SK-N-DZ (cell line): ENCODE measurements around the gene POU2AF1.
"Not testable (repeated sequence)": the region's sequence is repeated elsewhere in the genome, so short reads cannot be mapped to it uniquely, and the experiment has no call there.

Experiments
- DNase-seq: peaks from one replicate; pipeline ENCODE4 v3.0.0-alpha.2; 2015; ENCODE audit warnings: low spot score

Gene POU2AF1

DNA sequence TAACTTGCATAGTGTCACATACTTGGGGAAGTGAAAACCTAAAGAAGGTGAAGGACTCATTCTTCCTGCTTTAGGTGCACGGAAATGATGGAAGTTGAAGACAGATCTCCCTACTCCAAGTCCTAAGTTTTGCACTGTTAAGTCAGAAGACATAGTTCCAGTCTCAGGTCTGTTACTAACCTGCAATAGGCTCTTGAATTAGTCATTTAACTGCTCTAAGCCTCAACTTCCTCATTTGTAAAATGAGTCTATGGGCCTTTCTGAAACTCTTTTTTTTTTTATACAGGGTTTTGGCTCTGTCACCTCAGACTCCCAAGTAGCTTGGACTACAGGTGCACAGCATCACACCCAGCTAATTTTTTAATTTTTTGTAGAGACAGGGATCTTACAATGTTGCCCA lies 30.8 kb upstream of the POU2AF1 start:
- no peak for DNase-seq

DNA sequence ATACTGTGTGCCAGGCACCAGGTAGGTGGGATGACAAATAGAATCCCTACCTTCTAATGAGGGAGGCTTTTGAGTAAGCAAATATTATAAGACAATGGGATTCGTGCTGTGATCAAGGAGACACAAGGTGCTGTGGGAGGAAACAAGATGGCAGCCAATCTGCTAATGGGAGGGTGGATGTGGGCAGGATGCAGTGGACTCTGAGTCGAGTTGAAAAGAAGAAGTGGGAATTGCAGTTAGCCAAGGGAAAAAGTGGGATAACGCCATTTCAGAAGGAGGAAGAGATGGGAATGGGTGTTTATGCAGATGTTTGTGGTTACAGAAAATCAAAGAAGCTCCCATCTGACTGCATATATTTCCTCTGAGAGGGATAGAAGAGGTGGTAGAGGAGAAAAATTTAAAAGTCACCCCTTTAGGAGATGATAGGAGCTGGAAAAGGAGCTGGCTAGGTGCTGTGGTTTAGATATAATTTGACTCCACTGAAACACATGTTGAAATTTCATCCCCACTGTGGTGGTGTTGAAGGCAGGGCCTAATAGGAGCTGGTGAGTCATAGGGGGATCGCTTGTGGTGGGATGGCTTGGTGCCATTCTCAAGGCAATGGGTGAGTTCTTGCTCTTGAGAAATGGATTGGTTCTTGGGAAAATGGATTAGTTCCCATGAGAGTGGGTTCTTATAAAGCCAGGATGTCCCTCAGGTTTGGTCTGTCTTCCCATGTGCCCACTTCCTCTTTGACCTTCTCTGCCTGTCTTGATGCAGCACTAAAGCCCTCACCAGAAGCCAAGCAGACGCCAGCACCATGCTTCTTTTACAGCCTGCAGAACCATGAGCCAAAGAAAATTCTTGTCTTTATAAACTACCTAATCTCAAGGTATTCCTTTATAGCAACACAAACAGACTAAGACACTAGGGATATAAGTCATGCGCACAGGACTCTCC lies 30.0 kb upstream of the POU2AF1 start:
- DNase-seq: no peak

DNA sequence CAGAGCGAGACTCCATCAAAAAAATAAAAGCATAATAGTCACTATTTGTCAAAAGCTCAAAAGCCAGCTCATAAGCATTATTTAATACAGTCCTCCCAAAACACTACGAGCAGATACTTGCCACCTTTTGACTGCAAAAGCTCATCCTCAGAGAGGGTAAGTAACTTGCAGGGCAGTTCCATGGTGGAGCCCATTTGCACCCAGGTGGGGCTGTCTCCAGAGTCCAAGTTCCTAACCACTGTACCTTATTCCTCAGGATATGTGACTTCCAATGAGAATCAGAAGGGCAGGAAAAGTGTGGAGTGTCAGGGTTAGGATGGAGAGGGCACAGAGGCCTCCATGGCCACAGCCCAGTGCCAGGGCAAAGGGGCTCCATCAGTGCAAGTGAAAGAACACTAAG lies 28.6 kb upstream of the POU2AF1 start:
- no peak for DNase-seq

DNA sequence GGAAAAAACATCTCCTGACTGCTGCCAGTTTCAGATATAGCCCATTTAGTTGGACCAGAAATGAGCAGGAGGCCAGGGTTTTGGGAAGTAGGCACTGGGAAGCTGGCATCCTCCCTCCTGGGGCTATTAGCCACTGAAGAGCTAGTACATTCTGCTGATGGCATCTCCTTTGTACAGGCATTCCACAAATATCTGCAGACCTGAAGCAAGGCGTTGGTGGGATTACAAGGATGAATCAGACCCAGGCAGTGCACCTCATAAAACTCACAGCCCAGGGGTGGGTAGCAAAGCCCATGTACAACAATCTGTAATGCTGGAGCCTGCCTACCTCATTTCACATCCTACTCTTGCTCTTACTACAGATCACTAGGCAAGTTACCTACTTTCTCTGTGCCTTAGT lies 27.5 kb upstream of the POU2AF1 start:
- DNase-seq: no peak

DNA sequence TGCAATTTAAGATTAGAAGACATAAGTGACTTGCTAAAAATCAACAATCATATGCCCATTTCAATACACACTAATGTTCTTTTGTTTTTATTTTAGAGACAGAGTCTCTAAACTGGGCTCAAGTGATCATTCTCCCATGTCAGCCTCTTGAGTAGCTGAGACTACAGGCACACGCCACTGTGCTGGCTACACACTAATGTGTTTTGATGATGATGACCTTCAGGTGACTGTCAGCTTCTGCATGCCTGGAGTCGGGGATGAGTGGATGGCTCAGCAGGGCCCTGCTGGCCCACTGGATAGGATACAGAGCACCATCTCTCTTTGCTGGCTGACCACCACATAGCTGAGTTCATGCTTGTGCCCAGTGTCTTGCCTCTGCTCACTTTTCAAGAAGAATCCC lies 27.0 kb upstream of the POU2AF1 start:
- DNase-seq: no peak

DNA sequence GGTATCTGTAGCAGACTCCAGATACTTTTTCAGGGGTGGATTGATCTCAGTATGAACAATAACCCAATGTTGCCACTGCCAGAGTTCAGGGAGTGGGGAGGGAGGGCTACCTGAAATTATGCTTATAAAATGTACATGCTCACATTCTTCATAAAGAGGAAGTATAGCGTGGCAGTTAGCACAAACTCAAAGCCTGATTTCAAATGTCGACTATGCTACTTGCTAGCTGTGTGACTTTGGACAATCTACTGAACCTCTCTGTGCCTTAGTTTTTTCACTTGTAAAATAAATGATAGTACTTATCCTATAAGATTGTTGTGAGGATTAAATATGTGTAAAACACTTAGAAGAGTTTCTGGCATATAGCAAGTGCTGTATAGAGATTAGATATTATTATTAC lies 26.5 kb upstream of the POU2AF1 start:
- DNase-seq: no peak

DNA sequence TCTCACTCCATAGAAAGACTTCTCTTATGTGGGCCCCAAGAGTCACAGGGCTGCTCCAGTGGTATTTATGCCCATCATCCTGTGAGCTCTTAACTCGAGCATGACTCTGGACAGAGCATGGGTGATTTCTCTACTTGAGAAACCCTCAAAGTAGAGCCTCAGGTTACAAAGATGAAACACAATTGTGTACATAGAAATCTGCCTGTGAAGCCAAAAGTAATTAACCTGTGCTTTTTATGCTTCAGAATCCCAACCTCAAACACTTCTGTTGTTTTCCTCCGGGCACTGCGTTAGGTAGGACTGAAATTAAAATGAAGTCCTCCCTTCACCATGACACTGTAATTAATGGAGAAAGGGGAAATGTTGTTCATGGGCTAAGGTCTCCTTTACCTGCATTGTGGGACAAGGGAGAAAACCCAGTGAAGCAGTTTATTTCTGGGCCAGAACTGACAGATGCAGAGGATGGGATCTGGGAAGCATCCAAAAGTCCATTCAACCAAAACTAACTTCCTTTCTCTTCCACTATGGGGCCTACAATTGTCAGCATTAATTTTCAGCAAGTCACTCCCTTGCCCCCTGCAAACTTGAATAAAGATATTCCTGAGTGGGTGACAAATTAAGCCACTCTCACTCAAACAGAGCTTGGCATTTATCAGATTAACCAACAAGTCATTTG lies 24.1 kb upstream of the POU2AF1 start:
- no peak for DNase-seq

DNA sequence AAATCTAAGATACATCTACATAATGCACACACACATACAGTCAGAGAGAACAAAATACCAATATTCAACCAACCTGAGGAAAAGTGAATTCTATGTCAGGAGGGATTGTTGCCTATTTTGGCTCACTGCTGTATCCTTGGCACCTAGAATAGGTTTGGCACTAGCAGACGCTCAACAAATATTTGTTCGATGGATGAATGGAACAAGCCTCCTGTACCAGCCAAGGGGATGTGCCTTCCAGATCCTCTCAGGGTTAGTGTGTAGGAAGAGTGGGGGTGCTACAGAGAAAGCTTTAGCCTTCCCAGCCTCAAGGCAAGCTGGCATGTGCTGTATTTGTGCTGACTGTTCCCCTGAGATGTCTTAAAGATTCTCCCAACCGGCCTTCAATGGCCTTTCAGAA lies 23.3 kb upstream of the POU2AF1 start:
- no peak for DNase-seq

DNA sequence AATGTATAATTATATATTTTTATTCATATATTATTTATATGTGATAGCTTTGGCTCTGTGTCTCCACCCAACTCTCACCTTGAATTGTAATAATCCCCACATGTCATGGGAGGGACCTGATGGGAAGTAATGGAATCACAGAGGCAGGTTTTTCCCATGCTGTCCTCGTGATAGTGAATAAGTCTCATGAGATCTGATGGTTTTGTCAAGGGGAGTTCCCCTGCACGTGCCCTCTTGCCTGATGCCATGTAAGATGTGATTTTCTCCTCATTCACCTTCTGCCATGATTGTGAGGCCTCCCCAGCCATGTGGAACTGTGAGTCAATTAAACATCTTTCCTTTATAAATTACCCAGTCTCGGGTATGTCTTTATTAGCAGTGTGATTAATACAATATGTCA lies 22.9 kb upstream of the POU2AF1 start:
- not testable (repeated sequence) for DNase-seq

DNA sequence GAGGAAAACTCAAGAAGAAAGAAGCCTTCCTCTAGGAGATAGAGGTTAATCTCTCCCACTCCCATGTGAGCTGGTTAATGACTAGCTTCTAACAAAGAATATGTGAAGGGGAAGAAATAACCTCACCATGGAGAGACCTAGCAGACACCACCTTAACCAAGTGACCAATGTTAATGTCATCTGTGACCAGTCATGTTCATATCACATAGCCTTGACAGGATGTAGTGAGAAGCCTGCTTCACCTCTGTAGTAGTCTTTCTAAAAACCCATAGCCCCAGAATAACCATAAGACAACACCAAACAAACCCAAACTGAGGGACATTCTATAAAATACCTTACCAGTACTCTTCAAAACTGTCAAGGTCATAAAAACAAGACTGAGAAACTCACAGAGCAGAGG lies 21.5 kb upstream of the POU2AF1 start:
- DNase-seq: no peak

DNA sequence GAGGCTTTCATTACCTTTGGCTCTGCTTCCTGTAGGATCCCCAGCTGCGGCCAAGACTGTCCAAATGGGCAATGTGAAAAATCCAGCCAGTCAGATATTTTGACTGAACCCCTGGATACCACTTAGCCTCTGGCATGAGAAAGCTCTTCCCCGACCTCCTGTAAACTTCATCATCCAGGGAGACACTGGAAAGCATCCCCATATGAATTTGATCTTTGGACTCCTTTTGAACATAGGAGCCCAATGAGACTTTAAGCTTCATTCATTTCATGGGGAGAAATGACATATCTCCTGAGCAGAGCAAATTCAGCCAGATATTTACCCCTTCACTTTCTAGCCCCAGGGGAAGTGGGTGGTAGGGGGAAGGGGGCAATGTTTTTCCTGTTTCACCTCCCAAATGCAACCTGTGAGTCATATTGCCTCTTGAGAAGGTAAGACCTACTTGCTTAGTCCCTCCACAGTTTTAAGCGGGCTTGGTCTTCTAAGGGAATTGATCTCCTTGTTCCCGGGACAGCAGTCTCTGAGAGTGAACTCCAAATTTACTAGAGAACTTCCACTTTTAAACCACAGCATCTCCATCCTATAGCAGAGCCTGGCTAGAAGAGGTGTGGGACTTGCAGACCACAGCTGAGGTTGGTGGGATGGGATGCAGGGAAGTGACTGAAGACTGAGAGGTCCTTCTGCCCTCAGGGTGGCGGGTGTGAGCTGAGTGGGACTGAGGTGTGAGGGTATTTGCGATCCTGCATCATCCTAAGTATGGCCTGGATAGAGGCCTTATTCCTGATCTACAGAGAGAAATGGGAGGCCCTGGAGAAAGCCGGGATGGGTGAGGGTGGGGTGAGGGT lies 20.3 kb upstream of the POU2AF1 start:
- no peak for DNase-seq

DNA sequence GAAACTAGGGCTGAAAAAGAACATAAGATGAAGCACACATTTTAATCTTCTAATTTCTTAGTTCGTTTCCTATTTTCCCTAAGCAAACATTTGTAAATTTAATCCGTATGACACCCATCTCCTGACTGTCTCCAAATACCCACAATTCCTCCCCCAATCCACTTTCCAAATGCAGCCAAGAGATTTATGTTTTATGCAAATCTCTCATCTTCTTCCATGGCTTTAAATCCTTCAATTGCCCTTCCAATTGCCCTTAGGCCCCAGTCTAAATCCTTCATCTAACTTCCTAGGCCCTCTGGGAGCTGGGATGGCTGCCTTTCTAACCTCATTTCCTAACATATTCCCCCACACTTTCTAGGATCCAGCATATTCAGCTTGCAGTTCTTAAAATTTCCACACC lies 18.0 kb upstream of the POU2AF1 start:
- no peak for DNase-seq

DNA sequence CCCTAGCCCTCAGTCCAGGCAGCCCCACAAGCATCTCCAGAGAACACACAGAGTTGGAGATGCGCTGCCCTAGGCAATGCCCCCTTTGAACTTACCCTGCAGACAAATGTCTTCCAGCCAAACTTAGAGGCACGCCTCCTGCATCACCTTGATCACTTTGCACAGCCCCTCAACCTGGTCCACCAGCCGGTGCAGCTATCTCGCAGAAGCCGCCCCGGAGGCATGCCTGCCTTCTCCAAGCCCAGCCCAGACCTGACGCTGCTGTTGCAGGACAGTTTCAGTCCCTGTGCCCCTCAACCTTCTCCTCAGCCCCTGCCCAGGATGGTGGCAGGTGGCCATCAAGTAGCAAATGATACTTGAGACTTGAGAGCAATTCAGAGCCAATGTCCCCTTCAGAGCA lies 16.7 kb upstream of the POU2AF1 start:
- DNase-seq: no peak

DNA sequence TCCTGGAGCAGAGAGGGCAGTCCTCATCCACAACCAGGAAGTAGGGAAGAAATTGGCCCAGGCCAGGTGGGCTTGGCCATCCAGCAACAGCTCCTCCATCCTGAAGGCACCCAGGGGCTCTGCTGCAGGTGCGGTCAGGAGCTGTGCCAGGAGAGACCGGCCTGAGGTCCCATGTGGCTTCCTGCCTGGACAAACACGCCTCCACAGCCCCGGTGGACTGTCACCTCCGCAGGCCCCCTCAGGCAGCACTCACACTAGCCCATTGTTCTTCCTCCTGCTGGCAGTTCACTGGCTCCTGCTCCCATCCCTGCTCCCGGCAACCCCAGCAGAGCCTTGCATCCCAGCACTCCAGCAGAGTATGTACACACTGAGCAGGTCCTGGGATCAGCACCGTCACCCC lies 16.0 kb upstream of the POU2AF1 start:
- no peak for DNase-seq

DNA sequence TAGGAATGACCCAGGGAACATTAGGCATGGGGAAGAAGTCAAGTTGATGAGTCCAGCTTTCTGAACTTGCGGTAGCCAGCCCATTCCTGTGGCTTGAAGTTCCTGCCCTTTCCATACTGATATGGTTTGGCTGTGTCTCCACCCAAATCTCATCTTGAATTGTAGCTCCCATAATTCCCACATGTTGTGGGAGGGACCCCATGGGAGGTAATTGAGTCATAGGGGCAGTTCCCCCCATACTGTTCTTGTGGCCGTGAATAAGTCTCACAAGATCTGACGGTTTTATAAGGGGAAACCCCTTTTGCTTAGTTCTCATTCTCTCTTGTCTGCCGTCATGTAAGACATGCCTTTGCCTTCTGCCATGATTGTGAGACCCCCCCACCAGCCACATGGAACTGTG lies 15.1 kb upstream of the POU2AF1 start:
- not testable (repeated sequence) for DNase-seq

DNA sequence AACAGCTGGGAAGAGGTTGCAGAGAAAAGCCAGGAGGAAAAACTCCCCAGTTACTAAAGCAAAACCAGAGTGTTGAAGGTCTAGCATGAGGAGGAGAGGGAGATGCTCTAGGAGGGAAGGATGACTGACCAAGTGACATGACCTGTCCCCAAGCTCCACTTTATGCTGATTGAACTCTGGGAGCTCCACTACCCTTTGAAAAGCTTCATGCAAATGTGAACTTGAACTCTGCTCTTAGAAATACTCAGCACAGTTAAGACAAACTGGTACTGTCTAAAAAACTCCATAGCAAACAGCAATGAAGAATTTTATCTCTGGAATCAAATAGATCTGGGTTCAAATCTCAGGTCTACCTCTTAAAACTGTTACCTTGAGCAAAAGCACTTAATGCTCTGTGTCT lies 14.5 kb upstream of the POU2AF1 start:
- DNase-seq: no peak

DNA sequence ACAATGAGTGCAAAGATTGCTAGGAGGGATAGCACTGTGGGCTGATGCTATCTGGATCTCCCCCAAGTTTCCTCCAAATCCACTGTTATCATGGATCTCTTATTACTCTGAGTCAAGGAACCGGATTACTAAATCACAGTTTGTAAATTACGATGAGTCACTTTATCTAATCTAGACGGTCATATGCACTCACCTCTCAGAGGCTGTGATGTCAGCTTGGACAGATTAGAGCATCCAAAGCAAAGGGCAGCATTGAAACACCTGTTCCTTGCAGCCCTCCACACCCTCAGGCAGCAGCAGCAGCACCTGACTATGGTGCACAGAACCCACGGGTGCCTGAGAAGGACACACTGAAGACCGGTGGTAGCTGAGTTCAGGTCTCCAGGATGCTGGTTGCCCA lies 14.0 kb upstream of the POU2AF1 start:
- no peak for DNase-seq

DNA sequence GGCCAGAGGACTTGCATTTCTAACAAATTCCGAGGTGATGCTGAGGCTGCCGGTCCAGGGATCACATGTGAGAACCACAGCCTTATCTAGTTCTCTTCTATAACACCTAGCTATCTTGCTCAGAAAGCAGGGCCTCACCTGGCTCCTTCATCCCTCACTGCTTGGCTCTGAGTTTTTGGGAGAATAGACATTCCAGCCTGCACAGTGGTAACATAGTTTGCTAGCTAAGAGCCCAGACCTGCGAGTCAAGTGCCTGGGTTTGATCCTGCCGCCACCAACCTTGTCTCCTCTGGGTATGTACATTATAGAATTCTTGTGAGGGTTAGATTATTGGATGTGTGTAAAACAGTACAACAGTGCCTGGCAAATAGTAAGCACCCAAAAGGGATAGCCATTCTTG lies 13.5 kb upstream of the POU2AF1 start:
- DNase-seq: no peak

DNA sequence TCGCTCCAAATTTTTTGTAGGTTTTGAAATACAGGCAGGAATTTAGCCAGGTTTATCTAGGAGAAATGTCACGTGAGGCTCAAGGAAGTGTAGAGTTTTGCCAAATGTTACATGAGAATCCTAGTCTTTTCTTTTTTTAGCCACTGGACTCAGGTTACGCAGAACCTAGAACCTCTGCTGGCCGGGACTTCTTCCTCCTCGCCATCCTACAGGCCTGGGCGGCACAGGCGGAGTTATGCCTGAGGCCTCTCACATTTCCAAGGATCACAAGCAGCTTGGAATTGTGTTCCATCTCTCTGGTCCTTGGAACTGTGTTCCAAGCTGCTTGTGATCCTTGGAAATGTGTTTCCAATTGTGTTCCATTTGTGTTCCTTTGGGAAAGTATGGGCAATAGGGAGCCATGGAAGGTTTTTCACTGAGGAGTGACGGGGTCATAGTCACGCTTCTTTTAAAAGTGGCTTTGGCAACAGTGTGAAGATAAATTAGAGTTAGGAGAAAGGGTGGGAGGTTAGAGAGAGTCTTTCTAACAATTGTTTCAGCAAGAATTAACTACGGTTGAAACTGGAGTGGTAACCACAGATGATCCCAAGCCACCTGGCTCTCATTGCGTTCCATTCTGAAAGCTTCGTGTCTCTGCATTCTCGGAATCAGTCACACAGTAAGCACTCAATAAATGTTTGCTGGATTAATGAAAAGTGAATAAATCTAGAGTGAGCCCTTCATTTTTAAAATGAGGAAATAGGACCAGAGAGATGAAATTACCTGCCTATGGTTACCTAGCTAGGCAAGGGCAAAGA lies 12.5 kb upstream of the POU2AF1 start:
- DNase-seq: no peak

DNA sequence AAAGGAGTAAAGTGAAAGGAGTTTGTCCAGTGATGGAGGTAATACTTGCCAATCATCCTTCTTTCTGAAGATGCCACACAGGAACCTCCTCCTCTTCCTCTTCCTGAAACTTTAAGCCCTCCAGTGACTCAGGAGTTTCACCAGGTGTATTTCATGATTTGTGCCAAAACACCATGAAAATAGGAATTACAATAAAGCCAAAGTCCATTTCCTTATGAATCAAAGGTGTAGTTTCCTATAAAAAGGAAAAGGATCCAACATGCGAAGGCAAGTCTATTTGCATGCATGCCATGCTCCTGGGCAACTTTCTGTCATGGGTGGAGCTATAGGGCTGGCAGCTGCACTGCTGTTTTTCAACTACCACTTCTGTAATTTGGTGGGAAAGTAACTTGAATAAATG lies 9.8 kb upstream of the POU2AF1 start:
- DNase-seq: no peak

DNA sequence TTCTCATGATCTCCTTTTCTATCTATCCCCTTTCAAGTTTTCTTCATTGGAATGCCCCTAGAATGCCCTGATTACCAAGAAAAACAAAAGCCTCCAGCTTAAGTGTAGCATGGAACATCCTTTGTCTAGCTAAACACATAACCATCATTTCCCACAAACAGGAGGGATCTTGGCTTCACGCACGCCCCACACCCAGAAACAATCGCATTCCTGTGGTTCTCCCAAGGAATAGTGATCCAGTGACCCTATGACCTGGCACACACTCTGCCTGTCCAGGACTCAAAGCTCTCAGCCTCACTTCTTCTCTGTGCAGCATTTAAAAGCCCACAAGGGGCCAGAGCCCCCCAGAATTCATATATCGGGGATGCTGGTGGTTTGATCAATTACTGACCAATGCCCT lies 9.3 kb upstream of the POU2AF1 start:
- no peak for DNase-seq
